Measurements from ENCODE around the gene MSRB2. TPM values are rescaled to one million over a fixed set of nuclear protein-coding genes. Genes with fewer than 3 reads are reported as not detected.
"Not testable (repeated sequence)": the region's sequence is repeated elsewhere in the genome, so short reads cannot be mapped to it uniquely, and the experiment has no call there.

The MSRB2 gene
- total RNA-seq (2014; rRNA removed; shearing (Covaris generic)), result 11.5 and 13.7 TPM in 2 replicates

DNA sequence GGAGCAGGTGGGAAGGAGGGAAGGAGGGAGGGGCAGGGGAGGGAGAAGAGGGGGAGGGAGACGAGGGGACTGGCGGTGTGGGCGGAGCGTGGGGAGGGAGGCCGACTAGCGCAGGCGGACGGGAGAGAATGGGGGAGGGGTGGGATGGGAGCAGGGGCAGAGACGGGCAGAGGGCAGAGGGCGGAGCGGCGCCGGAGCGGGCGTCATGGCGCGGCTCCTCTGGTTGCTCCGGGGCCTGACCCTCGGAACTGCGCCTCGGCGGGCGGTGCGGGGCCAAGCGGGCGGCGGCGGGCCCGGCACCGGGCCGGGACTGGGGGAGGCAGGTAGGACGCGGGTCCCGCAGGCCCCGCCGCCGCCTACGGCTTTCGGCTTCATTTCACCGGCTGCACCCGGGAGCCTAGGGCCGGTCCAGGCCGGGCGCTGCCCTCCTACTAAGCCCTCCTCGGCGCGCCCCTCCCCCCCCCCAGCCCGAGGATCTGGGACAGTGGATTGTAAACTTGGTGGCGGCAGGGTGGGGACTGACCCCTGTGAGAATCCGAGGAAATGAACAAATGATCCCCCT, at the start of gene MSRB2:
Gene MSRB2 (plus strand): TSS at position 176 of the 562 bp plus-strand sequence. CDS start 30 bp downstream, at position 206.
- peak; percentile 85 for DNase-seq (ENCODE audit: low spot score)

- no peak for DNase-seq (ENCODE audit: low spot score)
Observed at GRCh38 chr10:23046027-23046426, 49.4 kb upstream of the MSRB2 start.

GRCh38 chr10:23047201-23048050, 48.0 kb upstream of the MSRB2 start:
- no peak for DNase-seq (ENCODE audit: low spot score)

DNA sequence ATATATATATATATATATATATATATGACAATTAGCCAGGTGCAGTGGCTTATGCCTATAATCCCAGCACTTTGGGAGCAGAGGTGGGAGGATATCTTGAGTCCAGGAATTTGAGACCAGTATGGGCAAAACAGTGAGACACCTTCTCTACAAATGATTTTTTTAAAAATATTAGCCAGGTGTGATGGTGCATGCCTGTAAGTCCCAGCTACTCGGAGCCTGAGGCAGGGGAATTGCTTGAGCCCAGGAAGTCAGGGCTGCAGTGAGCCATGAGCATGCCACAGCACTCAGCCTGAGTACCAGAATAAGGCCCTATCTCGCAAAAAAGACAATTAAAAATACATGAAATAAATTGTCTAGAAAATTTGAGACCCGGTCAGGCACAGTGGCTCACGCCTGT, 47.2 kb upstream of the MSRB2 start:
- DNase-seq (ENCODE audit: low spot score), result no peak

DNA sequence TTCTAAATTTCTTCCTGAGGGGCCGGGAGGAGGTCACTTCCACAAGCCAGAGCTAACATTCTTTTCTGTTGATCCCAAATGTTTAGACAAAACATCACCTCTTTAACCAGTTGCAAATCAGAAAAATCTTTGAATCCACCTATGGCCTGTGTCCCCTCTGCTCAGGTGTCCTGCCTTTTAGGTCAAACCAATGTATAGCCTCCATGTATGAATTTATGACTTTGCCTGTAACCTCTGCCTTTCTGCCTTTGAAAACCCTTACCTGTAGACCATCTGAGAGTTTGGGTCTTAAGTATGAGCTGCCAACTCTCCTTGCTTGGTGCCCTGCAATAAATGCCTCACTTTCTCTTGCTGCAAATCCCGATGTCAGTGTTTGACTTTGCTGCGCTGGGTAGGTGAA, 44.1 kb upstream of the MSRB2 start:
- DNase-seq (ENCODE audit: low spot score), result no peak

GRCh38 chr10:23051855-23052331, 43.5 kb upstream of the MSRB2 start:
- no peak for DNase-seq (ENCODE audit: low spot score)

GRCh38 chr10:23053036-23053435, 42.3 kb upstream of the MSRB2 start:
- peak; percentile 68 for DNase-seq (ENCODE audit: low spot score)

DNA sequence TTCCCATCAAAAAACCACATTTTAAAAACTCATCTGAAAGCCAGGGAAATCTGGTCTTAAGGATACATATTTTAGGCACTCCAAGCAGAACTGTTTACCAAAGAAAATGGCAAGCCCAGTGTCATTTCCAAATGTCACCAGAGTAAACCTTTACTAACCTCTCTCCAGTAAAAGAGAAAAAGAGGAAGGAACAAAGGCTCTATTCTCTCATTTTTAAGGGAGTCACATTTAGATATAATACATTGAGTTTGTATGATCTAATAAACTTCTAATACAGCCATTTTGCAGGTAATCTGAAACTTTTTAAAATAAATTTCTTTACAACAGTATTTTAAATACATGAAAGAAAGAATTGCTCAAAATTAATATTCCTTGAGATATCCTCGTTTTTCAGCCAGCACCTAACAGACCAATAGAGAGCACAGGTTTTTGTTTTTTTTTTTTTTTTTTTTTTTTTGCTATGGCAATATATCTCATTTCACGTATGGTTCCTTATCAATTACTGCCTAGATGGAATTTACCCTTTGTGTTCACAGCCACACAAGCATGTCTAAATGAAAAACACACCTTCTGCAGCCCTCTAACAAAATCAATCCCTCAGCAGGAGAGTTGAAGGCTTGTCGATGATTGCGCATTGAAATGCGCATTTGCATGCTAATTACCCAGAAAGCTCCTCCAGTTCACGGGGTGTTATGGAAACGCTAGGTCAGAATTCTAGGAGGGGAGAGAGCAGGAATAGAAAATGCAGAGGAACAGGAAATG, 39.8 kb upstream of the MSRB2 start:
- DNase-seq (ENCODE audit: low spot score), result no peak

- DNase-seq (ENCODE audit: low spot score), result no peak
Observed at GRCh38 chr10:23056186-23056579, 39.2 kb upstream of the MSRB2 start.

- DNase-seq (ENCODE audit: low spot score), result no peak
Observed at GRCh38 chr10:23058366-23058765, 37.0 kb upstream of the MSRB2 start.

GRCh38 chr10:23060918-23061317, 34.5 kb upstream of the MSRB2 start:
- no peak for DNase-seq (ENCODE audit: low spot score)

GRCh38 chr10:23063045-23063972, 32.1 kb upstream of the MSRB2 start:
- no peak for DNase-seq (ENCODE audit: low spot score)

- no peak for DNase-seq (ENCODE audit: low spot score)
Observed at GRCh38 chr10:23063973-23064812, 31.2 kb upstream of the MSRB2 start.

GRCh38 chr10:23064813-23065114, 30.6 kb upstream of the MSRB2 start:
- DNase-seq (ENCODE audit: low spot score), result not testable (repeated sequence)

DNA sequence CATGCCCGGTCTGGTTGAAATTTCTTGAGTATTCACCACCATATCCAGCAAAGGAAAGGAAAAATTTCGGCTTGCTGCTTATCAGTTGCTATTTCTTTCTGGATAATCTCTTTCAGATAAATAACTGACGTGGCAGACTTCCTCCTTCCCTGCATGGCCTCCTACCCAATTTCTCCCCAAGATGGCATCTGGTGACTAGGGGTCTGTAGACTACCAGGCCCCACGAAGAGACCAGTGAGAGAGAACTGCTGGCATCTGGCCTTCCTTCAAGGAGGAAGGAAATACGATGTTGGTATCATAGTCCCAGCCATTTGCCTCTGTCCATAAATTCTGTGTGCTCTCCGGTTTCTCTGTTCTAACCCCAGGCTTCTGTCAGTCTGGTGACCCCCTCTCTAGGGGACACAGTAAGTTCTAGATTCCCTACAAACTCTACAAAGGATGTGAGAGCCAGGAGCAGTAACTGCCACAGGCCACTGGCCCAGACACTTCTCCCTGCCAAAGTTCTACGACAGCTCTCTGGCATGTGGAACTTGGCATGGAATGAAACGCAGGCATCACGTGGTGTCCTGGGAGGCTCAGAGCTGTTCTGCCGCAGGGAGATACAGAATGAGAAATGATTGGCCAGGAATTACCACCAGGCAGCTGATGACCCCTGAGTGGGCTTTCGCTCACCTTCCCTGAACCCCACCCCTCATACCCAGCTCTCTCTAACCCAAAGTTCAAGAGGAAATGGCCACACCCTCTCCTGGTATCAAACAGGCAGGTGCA, 30.0 kb upstream of the MSRB2 start:
- peak; percentile 83 for DNase-seq (ENCODE audit: low spot score)

- DNase-seq (ENCODE audit: low spot score), result no peak
Observed at GRCh38 chr10:23067337-23067736, 28.0 kb upstream of the MSRB2 start.

DNA sequence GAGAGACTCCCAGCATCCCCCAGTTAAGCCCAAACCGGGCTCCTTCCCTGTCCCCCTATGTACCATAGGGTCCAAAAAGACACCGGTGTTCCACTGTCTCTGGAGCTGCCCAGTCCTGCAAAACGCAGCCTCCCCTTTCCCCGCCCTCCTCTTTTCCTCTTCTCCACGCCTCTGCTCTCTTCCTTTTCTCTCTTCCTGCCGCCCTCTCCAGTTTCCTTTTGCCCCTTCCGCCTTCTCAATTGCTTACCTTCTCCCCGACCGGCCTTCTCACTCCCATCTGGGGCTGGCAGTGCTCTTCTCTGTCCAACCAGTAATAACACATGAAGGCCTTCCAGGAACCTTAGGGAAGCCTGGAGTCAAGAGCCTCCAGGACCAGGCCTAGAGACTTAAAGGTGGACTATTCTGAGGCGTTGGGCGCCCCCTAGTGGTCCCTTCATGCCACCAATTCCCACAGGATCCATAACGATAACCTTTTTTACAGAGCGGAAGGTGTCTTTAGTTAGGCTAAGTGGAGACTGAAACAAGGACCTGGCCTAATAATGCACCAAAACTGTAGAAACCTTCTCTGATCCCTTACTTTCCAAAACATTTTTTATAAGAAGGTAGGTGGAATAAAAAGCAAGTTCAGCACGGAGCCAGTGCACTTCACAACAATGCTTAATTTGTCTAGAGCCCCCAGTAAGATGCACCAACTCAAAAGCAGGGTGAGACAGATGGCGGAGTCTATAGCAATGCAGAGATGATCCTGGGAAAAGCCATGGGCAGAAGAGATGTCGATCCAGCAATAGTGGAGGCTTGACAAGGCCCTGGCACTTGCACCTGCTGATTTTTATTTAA, 27.2 kb upstream of the MSRB2 start:
- DNase-seq (ENCODE audit: low spot score), result peak; percentile 52

GRCh38 chr10:23069019-23069815, 26.2 kb upstream of the MSRB2 start:
- DNase-seq (ENCODE audit: low spot score), result no peak

All from H4 (cell line).